Astrocyte (in vitro differentiated cells and primary cell): ENCODE measurements around the gene IRAK1. TPM values are rescaled to one million over a fixed set of nuclear protein-coding genes. Genes with fewer than 3 reads are reported as not detected.
A peak's percentile ranks its signal among the peaks of the same experiment; 100 is the strongest.

ENCODE experiments used
- DNase-seq: peaks from one replicate; pipeline ENCODE4 v3.0.0-alpha.2; 2010; ENCODE audit warnings: low read depth
- FAIRE-seq: peaks from 2 replicates; lab custom pipeline; 2011; peaks lifted over from hg19 to GRCh38; lab: Jason Lieb, UNC
- H2AFZ ChIP-seq: 2 replicates; pipeline ENCODE4 v1.6.0; 2012; ENCODE audit warnings: low read depth, low read length, inconsistent platforms
- H3K27ac ChIP-seq: 2 replicates; pipeline ENCODE4 v1.5.1; 2011; ENCODE audit warnings: low read depth, low read length, inconsistent platforms
- H3K27me3 ChIP-seq: 2 replicates; pipeline ENCODE4 v1.6.0; 2011; ENCODE audit warnings: low read length, inconsistent platforms; ENCODE audit not compliant: insufficient read depth
- H3K36me3 ChIP-seq: 2 replicates; pipeline ENCODE4 v1.5.1; 2011; ENCODE audit warnings: low read length, inconsistent platforms; ENCODE audit not compliant: insufficient read depth
- H3K4me1 ChIP-seq: 2 replicates; pipeline ENCODE4 v1.5.1; 2011; ENCODE audit warnings: low read length, inconsistent platforms; ENCODE audit not compliant: insufficient read depth
- H3K4me2 ChIP-seq: 2 replicates; pipeline ENCODE4 v1.6.0; 2012; ENCODE audit warnings: low read length, inconsistent platforms
- H3K4me3 ChIP-seq: 2 replicates; pipeline ENCODE4 v1.5.1; 2011; ENCODE audit warnings: low read depth, mild to moderate bottlenecking, low read length, inconsistent platforms; ENCODE audit not compliant: insufficient read depth
- H3K79me2 ChIP-seq: 2 replicates; pipeline ENCODE4 v1.6.0; 2012; ENCODE audit warnings: mild to moderate bottlenecking, low read length, inconsistent platforms; ENCODE audit not compliant: insufficient read depth
- H3K9ac ChIP-seq: 2 replicates; pipeline ENCODE4 v1.6.0; 2012; ENCODE audit warnings: mild to moderate bottlenecking, low read length, inconsistent platforms
- H3K9me3 ChIP-seq: 2 replicates; pipeline ENCODE4 v1.5.1; 2012; ENCODE audit warnings: low read depth, mild to moderate bottlenecking, low read length, inconsistent platforms; ENCODE audit not compliant: insufficient read depth
- H4K20me1 ChIP-seq: 2 replicates; pipeline ENCODE4 v1.6.0; 2012; ENCODE audit warnings: low read length, inconsistent platforms; ENCODE audit not compliant: insufficient read depth
- H3K27ac Mint-ChIP-seq: one replicate; pipeline ENCODE4 v1.8.0; 2021; ENCODE audit warnings: mild to moderate bottlenecking, mixed read lengths; ENCODE audit not compliant: unreplicated experiment
- H3K27me3 Mint-ChIP-seq: one replicate; pipeline ENCODE4 v1.8.0; 2021; ENCODE audit warnings: low read depth, mixed read lengths; ENCODE audit not compliant: unreplicated experiment
- H3K36me3 Mint-ChIP-seq: one replicate; pipeline ENCODE4 v1.8.0; 2021; ENCODE audit warnings: low read depth, mixed read lengths; ENCODE audit not compliant: unreplicated experiment
- H3K4me1 Mint-ChIP-seq: one replicate; pipeline ENCODE4 v1.8.0; 2021; ENCODE audit warnings: low read depth, mixed read lengths; ENCODE audit not compliant: unreplicated experiment
- H3K4me3 Mint-ChIP-seq: one replicate; pipeline ENCODE4 v1.8.0; 2021; ENCODE audit warnings: mild to moderate bottlenecking, moderate library complexity, mixed read lengths; ENCODE audit not compliant: unreplicated experiment
- H3K9me3 Mint-ChIP-seq: one replicate; pipeline ENCODE4 v1.8.0; 2021; ENCODE audit warnings: mild to moderate bottlenecking, mixed read lengths; ENCODE audit not compliant: unreplicated experiment
- EZH2 ChIP-seq: IDR thresholded peaks from 2 replicates; pipeline ENCODE4 v1.6.1; 2012; ENCODE audit warnings: mild to moderate bottlenecking, low read length, inconsistent platforms; ENCODE audit not compliant: insufficient read depth
- total RNA-seq: library from RNA; stranded (reverse); gene quantifications from 2 replicates; pipeline ENCODE4 v1.2.1, GENCODE V29; 2021
- TF ChIP-seq, protein P1 (sequence below): IDR thresholded peaks from 2 replicates; pipeline ENCODE4 v1.5.1; 2011; ENCODE audit warnings: low read depth, mild to moderate bottlenecking, inconsistent platforms, low read length, moderate library complexity; ENCODE audit not compliant: insufficient read depth

IRAK1 gene
- total RNA-seq, 1 donor from 2014 or later = 69.6 TPM

DNA sequence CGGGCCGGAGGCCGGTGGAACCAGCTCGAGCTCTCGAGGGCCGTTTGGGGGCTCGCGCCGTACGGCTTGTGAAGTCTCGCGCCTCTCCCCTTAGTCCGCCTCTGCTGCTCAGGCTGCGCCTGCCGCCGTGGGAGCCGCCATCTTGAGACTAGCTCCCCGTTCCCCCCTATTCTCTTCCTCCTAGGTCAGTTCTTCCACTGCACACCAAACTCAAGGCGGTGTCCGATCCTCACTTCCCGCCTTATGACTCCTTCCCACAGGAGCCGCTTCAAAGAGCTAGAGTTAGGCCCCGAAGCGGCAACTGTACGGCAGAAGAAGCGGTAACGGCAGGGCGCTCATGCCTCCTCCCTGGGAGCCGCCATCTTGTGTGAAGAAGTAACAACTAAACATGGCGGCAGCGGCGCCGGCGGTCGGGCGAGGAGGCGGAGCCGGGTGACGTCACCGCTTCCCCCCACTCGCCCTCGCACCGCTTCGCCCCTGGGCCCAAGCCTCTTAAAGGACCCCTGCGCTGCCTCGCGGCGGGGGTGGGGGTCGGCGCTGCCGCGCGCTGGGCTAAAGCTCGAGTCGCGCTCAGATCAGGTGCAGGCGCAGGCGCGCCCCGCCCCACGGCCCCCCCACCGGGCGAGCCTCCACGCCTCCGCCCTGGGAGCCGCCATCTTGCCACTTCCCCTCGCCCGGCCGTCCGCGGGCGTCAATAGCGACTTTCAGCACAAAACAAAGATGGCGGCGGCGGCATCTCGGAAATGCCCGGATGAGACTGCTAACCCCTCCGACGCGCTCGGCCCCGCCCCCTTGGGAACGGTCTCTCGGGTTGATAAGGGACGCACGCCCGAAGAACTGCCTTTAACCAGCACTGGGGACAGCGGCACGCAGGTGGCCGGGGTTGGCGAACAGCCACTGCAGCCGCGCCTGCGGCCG is 48.0 kb downstream of the IRAK1 start, which contains the start of gene HCFC1:
Gene HCFC1, minus strand, starts transcription at position 369 of the 918 bp plus-strand sequence. CDS start 978 bp downstream, outside the sequence.
- no peak for TF ChIP-seq EZH2
- TF ChIP-seq, protein P1, sequence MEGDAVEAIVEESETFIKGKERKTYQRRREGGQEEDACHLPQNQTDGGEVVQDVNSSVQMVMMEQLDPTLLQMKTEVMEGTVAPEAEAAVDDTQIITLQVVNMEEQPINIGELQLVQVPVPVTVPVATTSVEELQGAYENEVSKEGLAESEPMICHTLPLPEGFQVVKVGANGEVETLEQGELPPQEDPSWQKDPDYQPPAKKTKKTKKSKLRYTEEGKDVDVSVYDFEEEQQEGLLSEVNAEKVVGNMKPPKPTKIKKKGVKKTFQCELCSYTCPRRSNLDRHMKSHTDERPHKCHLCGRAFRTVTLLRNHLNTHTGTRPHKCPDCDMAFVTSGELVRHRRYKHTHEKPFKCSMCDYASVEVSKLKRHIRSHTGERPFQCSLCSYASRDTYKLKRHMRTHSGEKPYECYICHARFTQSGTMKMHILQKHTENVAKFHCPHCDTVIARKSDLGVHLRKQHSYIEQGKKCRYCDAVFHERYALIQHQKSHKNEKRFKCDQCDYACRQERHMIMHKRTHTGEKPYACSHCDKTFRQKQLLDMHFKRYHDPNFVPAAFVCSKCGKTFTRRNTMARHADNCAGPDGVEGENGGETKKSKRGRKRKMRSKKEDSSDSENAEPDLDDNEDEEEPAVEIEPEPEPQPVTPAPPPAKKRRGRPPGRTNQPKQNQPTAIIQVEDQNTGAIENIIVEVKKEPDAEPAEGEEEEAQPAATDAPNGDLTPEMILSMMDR = no peak
- Histone ChIP-seq H3K9me3 (no peaks in the 10 kb centered on the region), H3K27me3 (no peaks in the 10 kb centered on the region), H3K4me1 (peaks cover 31% of the 10 kb centered on the region), H3K79me2 (peaks cover 59% of the 10 kb centered on the region), H2AFZ (peak within 1 kb of the TSS; percentile 75), H3K27ac (peak within 1 kb of the TSS; percentile 100), H3K4me3 (peak within 1 kb of the TSS; percentile 96), H3K36me3 (no peaks in the 10 kb centered on the region), H3K9ac (peak within 1 kb of the TSS; percentile 100), H4K20me1 (peaks cover 32% of the 10 kb centered on the region), H3K4me2 (peak within 1 kb of the TSS; percentile 93)
- H3K4me3 Mint-ChIP-seq = peak within 1 kb of the TSS; percentile 99
- no peaks in the 10 kb centered on the region for H3K27me3 Mint-ChIP-seq
- peak; percentile 54 for FAIRE-seq
- peaks cover 13% of the 10 kb centered on the region for H3K4me1 Mint-ChIP-seq
- H3K27ac Mint-ChIP-seq = peak within 1 kb of the TSS; percentile 100
- H3K36me3 Mint-ChIP-seq = peaks cover 2% of the 10 kb centered on the region
- peak; percentile 64 for DNase-seq
- no peaks in the 10 kb centered on the region for H3K9me3 Mint-ChIP-seq

DNA sequence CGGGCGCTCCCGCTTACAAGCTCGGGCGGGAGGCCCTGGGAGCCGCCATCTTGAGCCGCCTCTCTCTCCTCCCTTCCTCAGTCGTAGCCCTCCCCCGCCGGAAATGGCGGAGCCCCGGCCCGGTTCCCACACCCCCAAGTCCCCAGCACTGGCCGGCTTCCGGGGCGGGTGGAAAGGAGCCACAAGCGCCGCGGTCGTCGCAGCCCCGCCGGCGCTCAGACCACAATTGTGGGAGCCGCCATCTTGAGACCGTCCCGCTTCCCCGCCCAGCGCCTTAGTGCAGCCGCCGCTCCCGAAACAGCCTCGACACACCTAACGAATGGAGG is 48.6 kb downstream of the IRAK1 start:
- Mint-ChIP-seq H3K27me3 (no peaks in the 10 kb centered on the region), H3K4me1 (peaks cover 18% of the 10 kb centered on the region), H3K36me3 (peaks cover 2% of the 10 kb centered on the region), H3K9me3 (no peaks in the 10 kb centered on the region), H3K4me3 (peak overlapping the region; percentile 99), H3K27ac (peak overlapping the region; percentile 100)
- peak overlapping the region; percentile 75 for H2AFZ ChIP-seq
- DNase-seq (peak; percentile 75), FAIRE-seq (peak; percentile 65)
- H3K4me1 ChIP-seq = peaks cover 36% of the 10 kb centered on the region
- H4K20me1 ChIP-seq = peaks cover 39% of the 10 kb centered on the region
- TF ChIP-seq EZH2 = no peak
- TF ChIP-seq, protein P1 = no peak
- H3K27ac ChIP-seq = peak overlapping the region; percentile 100
- peak overlapping the region; percentile 93 for H3K4me2 ChIP-seq
- H3K9ac ChIP-seq = peak overlapping the region; percentile 100
- no peaks in the 10 kb centered on the region for H3K36me3 ChIP-seq
- H3K4me3 ChIP-seq = peak overlapping the region; percentile 96
- no peaks in the 10 kb centered on the region for H3K9me3 ChIP-seq
- peaks cover 66% of the 10 kb centered on the region for H3K79me2 ChIP-seq
- no peaks in the 10 kb centered on the region for H3K27me3 ChIP-seq
